IMR-90 (cell line): ENCODE results near the gene RAP1GAP2. TPM values are rescaled to one million over a fixed set of nuclear protein-coding genes. Genes with fewer than 3 reads are reported as not detected.

ENCODE experiments used
- ATAC-seq: fragments of 200-7000 bp; cut with Tn5 transposase; 2 replicates; pipeline ENCODE4 v1.9.1; 2020; ENCODE audit warnings: low read depth, mild to moderate bottlenecking, moderate library complexity
- BruUV-seq: library from RNA; stranded (reverse); fragments of 400-500 nt; replicated peaks from 2 replicates; lab custom pipeline; 2021; lab: Mats Ljungman, UMichigan
- CTCF ChIA-PET: fragments of 300-600 bp; formaldehyde crosslinking; extraction: SDS; loops from one replicate; lab custom pipeline; 2021; ENCODE audit warnings: antibody characterized with exemption; lab: Yijun Ruan, JAX
- POLR2A ChIA-PET: fragments of 300-600 bp; sonication (Branson Sonifier 250); formaldehyde crosslinking; loops from one replicate; lab custom pipeline; 2022; ENCODE audit warnings: antibody characterized with exemption; ENCODE audit not compliant: unreplicated experiment; lab: Charles Lee
- DNase-seq: peaks from one replicate; pipeline ENCODE4 v3.0.0; 2013
- H2AFZ ChIP-seq: replicated peaks from 2 replicates; pipeline ENCODE3; 2013; ENCODE audit warnings: low read length, mild to moderate bottlenecking; ENCODE audit not compliant: poor library complexity
- H2AK5ac ChIP-seq: 2 replicates; pipeline ENCODE4 v1.6.1; 2013; ENCODE audit warnings: low read depth, low read length, inconsistent platforms
- H2AK9ac ChIP-seq: replicated peaks from 2 replicates; pipeline ENCODE3; 2013; ENCODE audit warnings: mild to moderate bottlenecking, low read depth, low read length, moderate library complexity; ENCODE audit not compliant: poor library complexity
- H2BK120ac ChIP-seq: 2 replicates; pipeline ENCODE4 v1.6.1; 2013; ENCODE audit warnings: low read depth, low read length, inconsistent platforms
- H2BK15ac ChIP-seq: 3 replicates; pipeline ENCODE4 v1.6.1; 2013; ENCODE audit warnings: low read depth, low read length, inconsistent platforms
- H2BK20ac ChIP-seq: 2 replicates; pipeline ENCODE4 v1.6.1; 2013; ENCODE audit warnings: low read depth, mild to moderate bottlenecking, inconsistent platforms, low read length, moderate library complexity
- H2BK5ac ChIP-seq: 2 replicates; pipeline ENCODE4 v1.6.1; 2013; ENCODE audit warnings: mild to moderate bottlenecking, low read depth, low read length, inconsistent platforms; ENCODE audit not compliant: poor library complexity, severe bottlenecking
- H3K14ac ChIP-seq: replicated peaks from 2 replicates; pipeline ENCODE4 v1.6.1; 2013; ENCODE audit warnings: low read depth, low read length, inconsistent platforms
- H3K18ac ChIP-seq: 2 replicates; pipeline ENCODE4 v1.6.1; 2013; ENCODE audit warnings: low read depth, low read length, control low read depth
- H3K23ac ChIP-seq: 2 replicates; pipeline ENCODE4 v1.6.1; 2013; ENCODE audit warnings: low read depth, low read length, inconsistent platforms
- H3K27ac ChIP-seq: 2 replicates; pipeline ENCODE4 v1.5.1; 2013; ENCODE audit warnings: mild to moderate bottlenecking, control low read depth, low read length; ENCODE audit not compliant: insufficient read depth
- H3K27me3 ChIP-seq: 2 replicates; pipeline ENCODE4 v1.6.1; 2013; ENCODE audit warnings: low read length; ENCODE audit not compliant: control insufficient read depth, insufficient read depth
- H3K36me3 ChIP-seq: 2 replicates; pipeline ENCODE4 v1.6.1; 2013; ENCODE audit warnings: low read length, mixed read lengths; ENCODE audit not compliant: control insufficient read depth, insufficient read depth
- H3K4ac ChIP-seq: 2 replicates; pipeline ENCODE4 v1.6.1; 2013; ENCODE audit warnings: low read depth, low read length, inconsistent platforms
- H3K4me1 ChIP-seq: 2 replicates; pipeline ENCODE4 v1.6.1; 2013; ENCODE audit warnings: low read length, mixed read lengths; ENCODE audit not compliant: control insufficient read depth, insufficient read depth
- H3K4me2 ChIP-seq: 2 replicates; pipeline ENCODE4 v1.6.1; 2013; ENCODE audit warnings: low read depth, mild to moderate bottlenecking, control low read depth, low read length, moderate library complexity
- H3K4me3 ChIP-seq: 2 replicates; pipeline ENCODE4 v1.5.1; 2013; ENCODE audit warnings: low read depth, mild to moderate bottlenecking, control low read depth, low read length, moderate library complexity; ENCODE audit not compliant: insufficient read depth
- H3K56ac ChIP-seq: 2 replicates; pipeline ENCODE4 v1.6.1; 2013; ENCODE audit warnings: low read length, inconsistent platforms; ENCODE audit not compliant: insufficient read depth; ENCODE audit errors: extremely low read depth
- H3K79me1 ChIP-seq, 2 experiments: 2 replicates each; pipeline ENCODE4 v1.6.1; 2013; ENCODE audit warnings: low read length in 2 of 2, inconsistent platforms in 1 of 2, low read depth in 1 of 2
- H3K9ac ChIP-seq: 2 replicates; pipeline ENCODE4 v1.6.1; 2013; ENCODE audit warnings: low read depth, low read length, control low read depth
- H3K9me1 ChIP-seq: 2 replicates; pipeline ENCODE4 v1.6.1; 2013; ENCODE audit warnings: low read length, inconsistent platforms; ENCODE audit not compliant: insufficient read depth
- H3K9me3 ChIP-seq: 2 replicates; pipeline ENCODE4 v1.6.1; 2013; ENCODE audit warnings: low read length; ENCODE audit not compliant: control insufficient read depth, insufficient read depth
- H4K20me1 ChIP-seq: 2 replicates; pipeline ENCODE4 v1.6.1; 2013; ENCODE audit warnings: low read length, inconsistent platforms; ENCODE audit not compliant: insufficient read depth
- H4K5ac ChIP-seq: 2 replicates; pipeline ENCODE4 v1.6.1; 2013; ENCODE audit warnings: mild to moderate bottlenecking, low read depth, low read length, control low read depth
- H4K8ac ChIP-seq, 2 experiments: 2 replicates each; pipeline ENCODE4 v1.6.1; 2013; ENCODE audit warnings: low read depth in 2 of 2, low read length in 2 of 2, control low read depth in 1 of 2, inconsistent platforms in 1 of 2
- H4K91ac ChIP-seq: 2 replicates; pipeline ENCODE4 v1.6.1; 2013; ENCODE audit warnings: low read depth, low read length, inconsistent platforms; ENCODE audit not compliant: insufficient read depth
- BHLHE40 ChIP-seq: fragments of 150-350 bp; IDR thresholded peaks from 2 replicates; pipeline ENCODE4 v1.6.1; 2016; ENCODE audit warnings: mild to moderate bottlenecking, low read depth, low read length
- ELK1 ChIP-seq: fragments of 150-350 bp; IDR thresholded peaks from 2 replicates; pipeline ENCODE4 v1.6.1; 2016; ENCODE audit warnings: low read depth, mild to moderate bottlenecking, low read length, moderate library complexity, borderline replicate concordance
- POLR2A ChIP-seq: IDR thresholded peaks from 2 replicates; pipeline ENCODE4 v1.6.1; 2012; ENCODE audit warnings: mild to moderate bottlenecking, low read depth, low read length
- RCOR1 ChIP-seq: IDR thresholded peaks from 2 replicates; pipeline ENCODE4 v1.6.1; 2012; ENCODE audit warnings: mild to moderate bottlenecking, low read length, improper control_type of control experiment; ENCODE audit not compliant: insufficient replicate concordance
- RFX5 ChIP-seq: IDR thresholded peaks from 2 replicates; pipeline ENCODE4 v1.8.0; 2012; ENCODE audit warnings: low read depth, mild to moderate bottlenecking, low read length, moderate library complexity
- USF2 ChIP-seq: fragments of 150-350 bp; IDR thresholded peaks from 2 replicates; pipeline ENCODE4 v1.6.1; 2017; ENCODE audit warnings: mild to moderate bottlenecking, antibody characterized with exemption, low read length, low read depth
- WGBS, 2 experiments: methylation state at CpG; one replicate each; pipeline versions ENCODE4 v1.1.5 to v1.1.7; 2013; ENCODE audit warnings: missing lambda C conversion rate in 2 of 2; ENCODE audit not compliant: insufficient read length in 1 of 2; ENCODE audit errors: extremely low coverage in 2 of 2; 5-methylcytosine and 5-hydroxymethylcytosine counted together
- dilution Hi-C: fragments of 300-500 bp; cut with HindIII; formaldehyde crosslinking; loops from one replicate; pipeline ENCODE4 v1.14.3; 2018; ENCODE audit warnings: low sequenced_read_pairs; ENCODE audit not compliant: unreplicated experiment
- in situ Hi-C: fragments of 300-500 bp; cut with MboI; formaldehyde crosslinking; loops from 3 replicates; pipeline ENCODE4 v1.14.3; 2019; ENCODE audit warnings: low sequenced_read_pairs, inconsistent platforms, mixed read lengths
- intact Hi-C: fragments of 100-400 bp; cut with micrococcal nuclease; formaldehyde crosslinking; loops from 2 replicates; pipeline ENCODE4 v1.10.0; 2022
- polyA plus RNA-seq, 3 experiments: library from polyadenylated mRNA; depleted of rRNA; stranded (reverse); fragments of >200 nt; gene quantifications; 2 replicates each; pipeline ENCODE4 v1.2.3, GENCODE V29; 2012; ENCODE audit warnings: low replicate concordance in 1 of 3
- total RNA-seq: library from RNA; depleted of rRNA; stranded (reverse); fragments of >200 nt; gene quantifications from 2 replicates; pipeline ENCODE4 v1.2.3, GENCODE V29; 2012

RAP1GAP2 gene
- total and polyA plus RNA-seq, 2 of the 4 experiments (the other 2 are of a cell fraction): 5.7 to 7.5 TPM

DNA sequence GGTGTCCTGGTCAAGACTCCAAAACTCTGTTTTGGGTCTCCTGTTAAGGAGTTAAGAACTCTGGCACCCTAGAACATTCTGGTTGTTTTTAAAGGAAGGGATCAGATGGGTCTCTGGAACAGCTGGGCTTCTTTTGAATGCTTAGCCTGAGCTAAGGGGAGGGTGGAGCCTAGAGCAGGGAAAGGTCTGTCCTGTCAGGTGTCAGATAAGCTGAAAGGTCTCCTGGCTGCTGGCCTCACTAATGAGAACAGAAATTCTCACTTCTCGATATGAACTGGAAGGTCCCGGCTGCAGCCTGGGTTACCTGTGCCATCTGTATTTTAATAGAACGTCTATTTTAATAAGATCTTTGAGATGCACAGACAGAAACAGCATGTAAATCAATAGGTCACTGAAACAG lies 69.0 kb downstream of the RAP1GAP2 start:
- no TSS peak for BruUV-seq
- no peak for ATAC-seq
- Histone ChIP-seq H3K79me1 (peaks cover 5 to 32% of the 10 kb centered on the region in 2 experiments; a peak in 3 of 4 replicates), H3K36me3 (no peaks in the 10 kb centered on the region), H3K4ac (no peak overlapping the region), H2BK15ac (no peak overlapping the region), H4K91ac (no peak overlapping the region), H2AFZ (no peak overlapping the region), H4K5ac (no peak overlapping the region), H4K8ac (no peak overlapping the region), H3K18ac (no peak overlapping the region), H3K9me3 (no peaks in the 10 kb centered on the region), H3K4me1 (peaks cover 12% of the 10 kb centered on the region), H2BK5ac (no peak overlapping the region), H3K9ac (no peak overlapping the region), H4K20me1 (no peaks in the 10 kb centered on the region), H3K9me1 (peaks cover 9% of the 10 kb centered on the region), H3K23ac (no peak overlapping the region), H3K56ac (no peak overlapping the region), H3K27ac (no peak overlapping the region), H3K4me3 (no peak overlapping the region), H2AK9ac (no peak overlapping the region), H3K4me2 (no peak overlapping the region), H2BK120ac (no peak overlapping the region), H3K27me3 (no peaks in the 10 kb centered on the region), H2BK20ac (no peak overlapping the region), H2AK5ac (no peak overlapping the region), H3K14ac (no peak overlapping the region)
- WGBS, 2 experiments: 83% methylated on average over 1 of the region's 3 CpGs; no CpG with 5 or more reads in 1 of the 2 experiments
- CTCF ChIA-PET: no interaction called here
- POLR2A ChIA-PET: no interaction called here
- DNase-seq: no peak
- intact Hi-C loops: loop anchor here (5.0 kb wide), 1 partner anchor 327 kb away; no protein-coding TSS in a partner anchor
- TF ChIP-seq POLR2A (no peak), RCOR1 (no peak), BHLHE40 (no peak), USF2 (no peak), ELK1 (no peak), RFX5 (no peak)
- dilution Hi-C loops: no loop called here
- in situ Hi-C loops: no loop called here
